ENCODE measurements around the gene KIF5A. TPM values are rescaled to one million over a fixed set of nuclear protein-coding genes. Genes with fewer than 3 reads are reported as not detected.
"Not testable (repeated sequence)": the region's sequence is repeated elsewhere in the genome, so short reads cannot be mapped to it uniquely, and the experiment has no call there.

Gene KIF5A
- total and polyA plus RNA-seq, 2 donors (not counting 1 experiment from before 2014, with no cell fraction given) = 0.09 to 0.67 TPM

DNA sequence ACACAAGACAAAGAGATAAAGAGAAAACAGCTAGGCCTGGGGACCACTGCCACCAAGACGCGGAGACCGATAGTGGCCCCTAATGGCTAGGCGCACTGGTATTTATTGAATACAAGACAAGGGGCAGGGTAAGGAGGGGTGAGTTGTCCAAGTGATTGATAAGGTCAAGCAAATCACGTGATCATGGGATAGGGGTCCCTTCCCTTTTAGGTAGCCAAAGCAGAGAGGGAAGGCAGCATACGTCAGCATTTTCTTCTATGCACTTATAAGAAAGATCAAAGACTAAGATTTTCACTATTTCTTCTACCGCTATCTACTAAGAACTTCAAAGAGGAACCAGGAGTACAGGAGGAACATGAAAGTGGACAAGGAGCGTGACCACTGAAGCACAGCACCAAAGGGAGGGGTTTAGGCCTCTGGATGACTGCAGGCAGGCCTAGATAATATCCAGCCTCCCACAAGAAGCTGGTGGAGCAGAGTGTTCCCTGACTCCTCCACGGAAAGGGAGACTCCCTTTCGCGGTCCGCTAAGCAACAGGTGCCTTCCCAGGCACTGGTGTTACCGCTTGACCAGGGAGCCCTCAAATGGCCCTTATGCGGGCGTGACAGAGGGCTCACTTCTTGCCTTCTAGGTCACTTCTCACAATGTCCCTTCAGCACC lies 39.2 kb downstream of the KIF5A start:
- H3K4me2 ChIP-seq (replicated peaks; ENCODE audit: low read depth, low read length, poor library complexity, severe bottlenecking); intact Hi-C loops (cut with micrococcal nuclease); H3K9me3 Mint-ChIP-seq (ENCODE audit: insufficient read depth): not testable (repeated sequence)

DNA sequence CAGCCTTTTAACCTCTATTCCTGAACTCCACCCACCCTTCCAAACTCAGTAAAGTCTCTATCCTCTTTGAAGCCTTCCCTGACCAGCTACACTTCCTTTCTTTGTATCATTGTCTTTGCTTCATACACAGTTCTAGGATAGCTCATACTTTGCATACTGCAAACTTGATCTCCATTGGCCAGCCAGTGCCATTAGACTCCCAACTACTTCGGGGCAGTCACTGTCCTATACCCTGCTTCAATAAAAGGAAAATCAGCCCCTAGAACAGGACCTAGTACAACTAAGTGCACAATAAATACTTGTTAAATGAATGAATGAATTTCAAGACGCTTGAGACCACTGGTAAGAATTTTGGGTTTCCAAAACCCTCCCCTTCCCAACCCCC lies 40.6 kb downstream of the KIF5A start:
- Histone ChIP-seq H3K27ac (ENCODE audit: low read length in 2 of 2) (peak overlapping the region; percentile 42 to 63), H3K4me3 (ENCODE audit: control extremely low read depth in 1 of 5, extremely low read depth in 1 of 5, insufficient read depth in 1 of 5, low read depth in 2 of 5, low read length in 4 of 5) (peak overlapping the region; percentile 70 to 97 (median 78)), H3K27me3 (replicated peaks in 1 of 4; ENCODE audit: control extremely low read depth in 1 of 4, control insufficient read depth in 3 of 4, insufficient read depth in 4 of 4, low read length in 3 of 4) (peaks cover 0 to 19% (median 7%) of the 10 kb centered on the region in 4 experiments), H3K9ac (ENCODE audit: low read length) (peak overlapping the region; percentile 73), H2AFZ (ENCODE audit: insufficient read depth, low read depth, low read length, poor library complexity, severe bottlenecking) (peak overlapping the region; percentile 87), H3K4me2 (replicated peaks; ENCODE audit: low read depth, low read length, poor library complexity, severe bottlenecking) (peak overlapping the region; percentile 90), H3K79me2 (ENCODE audit: control insufficient read depth, insufficient read depth, low read length) (peaks cover 15% of the 10 kb centered on the region), H4K20me1 (ENCODE audit: control insufficient read depth, insufficient read depth, low read length, poor library complexity, severe bottlenecking) (peaks cover 3% of the 10 kb centered on the region), H3K4me1 (ENCODE audit: control insufficient read depth in 2 of 2, insufficient read depth in 2 of 2, low read length in 2 of 2) (peaks cover 14 to 21% of the 10 kb centered on the region in 2 donors), H3K36me3 (replicated peaks in 1 of 2; ENCODE audit: control extremely low read depth in 1 of 2, control insufficient read depth in 1 of 2, extremely low read depth in 1 of 2, insufficient read depth in 2 of 2, low read length in 1 of 2) (peaks cover 4 to 12% of the 10 kb centered on the region in 2 experiments), H3K9me3 (ENCODE audit: control extremely low read depth in 1 of 3, control insufficient read depth in 2 of 3, insufficient read depth in 1 of 3, low read length in 2 of 3) (no peaks in the 10 kb centered on the region)
- Mint-ChIP-seq H3K4me3 (peak overlapping the region; percentile 89), H3K4me1 (peaks cover 26% of the 10 kb centered on the region), H3K27ac (peak overlapping the region; percentile 81), H3K27me3 (peaks cover 3% of the 10 kb centered on the region), H3K9me3 (ENCODE audit: insufficient read depth) (no peaks in the 10 kb centered on the region)
- CTCF ChIA-PET = interaction anchor here (1.3 kb wide), 1 partner anchor 30 kb away, joined by 5 read pairs; no protein-coding TSS in a partner anchor
- no CpG with 5 or more reads among the region's 2 CpGs for WGBS (ENCODE audit: insufficient coverage)
- TF ChIP-seq, protein P1, sequence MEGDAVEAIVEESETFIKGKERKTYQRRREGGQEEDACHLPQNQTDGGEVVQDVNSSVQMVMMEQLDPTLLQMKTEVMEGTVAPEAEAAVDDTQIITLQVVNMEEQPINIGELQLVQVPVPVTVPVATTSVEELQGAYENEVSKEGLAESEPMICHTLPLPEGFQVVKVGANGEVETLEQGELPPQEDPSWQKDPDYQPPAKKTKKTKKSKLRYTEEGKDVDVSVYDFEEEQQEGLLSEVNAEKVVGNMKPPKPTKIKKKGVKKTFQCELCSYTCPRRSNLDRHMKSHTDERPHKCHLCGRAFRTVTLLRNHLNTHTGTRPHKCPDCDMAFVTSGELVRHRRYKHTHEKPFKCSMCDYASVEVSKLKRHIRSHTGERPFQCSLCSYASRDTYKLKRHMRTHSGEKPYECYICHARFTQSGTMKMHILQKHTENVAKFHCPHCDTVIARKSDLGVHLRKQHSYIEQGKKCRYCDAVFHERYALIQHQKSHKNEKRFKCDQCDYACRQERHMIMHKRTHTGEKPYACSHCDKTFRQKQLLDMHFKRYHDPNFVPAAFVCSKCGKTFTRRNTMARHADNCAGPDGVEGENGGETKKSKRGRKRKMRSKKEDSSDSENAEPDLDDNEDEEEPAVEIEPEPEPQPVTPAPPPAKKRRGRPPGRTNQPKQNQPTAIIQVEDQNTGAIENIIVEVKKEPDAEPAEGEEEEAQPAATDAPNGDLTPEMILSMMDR (IDR thresholded peaks at IDR 0.05) = no peak
- TF ChIP-seq EZH2 (IDR thresholded peaks at IDR 0.05; ENCODE audit: borderline replicate concordance, insufficient read depth, low read depth, low read length, poor library complexity, severe bottlenecking) = no peak
- ATAC-seq (ENCODE audit: low read depth) = no peak
- intact Hi-C loops (cut with micrococcal nuclease) = loop anchor here (2.0 kb wide), 1 partner anchor 24 kb away; no protein-coding TSS in a partner anchor
- POLR2A ChIA-PET = interaction anchor here (0.7 to 1.7 kb wide), 2 partner anchors 26 to 960 kb away, joined by 4 to 5 read pairs; no protein-coding TSS in a partner anchor
- DNase-seq = no peak

More for the DNA sequence above, 39.2 kb downstream of the KIF5A start:
- DNase-seq; H3K4me3 ChIP-seq (ENCODE audit: control extremely low read depth in 1 of 5, extremely low read depth in 1 of 5, insufficient read depth in 1 of 5, low read depth in 2 of 5, low read length in 4 of 5); H3K27ac Mint-ChIP-seq; H2AFZ ChIP-seq (ENCODE audit: insufficient read depth, low read depth, low read length, poor library complexity, severe bottlenecking); H3K27me3 Mint-ChIP-seq; ATAC-seq (ENCODE audit: low read depth); H3K36me3 ChIP-seq (replicated peaks in 1 of 2; ENCODE audit: control extremely low read depth in 1 of 2, control insufficient read depth in 1 of 2, extremely low read depth in 1 of 2, insufficient read depth in 2 of 2, low read length in 1 of 2); H3K9me3 ChIP-seq (ENCODE audit: control extremely low read depth in 1 of 3, control insufficient read depth in 2 of 3, insufficient read depth in 1 of 3, low read length in 2 of 3); POLR2A ChIA-PET; H3K27ac ChIP-seq (ENCODE audit: low read length in 2 of 2); H3K9ac ChIP-seq (ENCODE audit: low read length); H4K20me1 ChIP-seq (ENCODE audit: control insufficient read depth, insufficient read depth, low read length, poor library complexity, severe bottlenecking): not testable (repeated sequence)
- Mint-ChIP-seq H3K4me3 (peak overlapping the region; percentile 56), H3K4me1 (peaks cover 26% of the 10 kb centered on the region)
- peaks cover 15% of the 10 kb centered on the region for H3K79me2 ChIP-seq (ENCODE audit: control insufficient read depth, insufficient read depth, low read length)
- H3K27me3 ChIP-seq (replicated peaks in 1 of 4; ENCODE audit: control extremely low read depth in 1 of 4, control insufficient read depth in 3 of 4, insufficient read depth in 4 of 4, low read length in 3 of 4) = peaks cover 0 to 22% (median 7%) of the 10 kb centered on the region in 4 experiments
- H3K4me1 ChIP-seq (ENCODE audit: control insufficient read depth in 2 of 2, insufficient read depth in 2 of 2, low read length in 2 of 2) = peaks cover 14 to 21% of the 10 kb centered on the region in 2 donors
- CTCF ChIA-PET = interaction anchor here (0.6 to 1.0 kb wide), 2 partner anchors 11 to 1969 kb away, joined by 3 read pairs; no protein-coding TSS in a partner anchor
- 91% methylated on average over 12 of the region's 15 CpGs for WGBS (ENCODE audit: insufficient coverage)
